K562 treated with DMSO at 1 percent for 4 hours (cell line): ENCODE data around the gene RHBDD2. TPM values are rescaled to one million over a fixed set of nuclear protein-coding genes. Genes with fewer than 3 reads are reported as not detected.

Experiments
- total RNA-seq: library from RNA; unstranded; fragments of 300-600 nt; gene quantifications from 2 replicates; pipeline ENCODE4 v1.2.3, GENCODE V29; 2022; ENCODE audit not compliant: insufficient read depth

Gene RHBDD2
- total RNA-seq, result 116 and 123 TPM in 2 replicates

DNA sequence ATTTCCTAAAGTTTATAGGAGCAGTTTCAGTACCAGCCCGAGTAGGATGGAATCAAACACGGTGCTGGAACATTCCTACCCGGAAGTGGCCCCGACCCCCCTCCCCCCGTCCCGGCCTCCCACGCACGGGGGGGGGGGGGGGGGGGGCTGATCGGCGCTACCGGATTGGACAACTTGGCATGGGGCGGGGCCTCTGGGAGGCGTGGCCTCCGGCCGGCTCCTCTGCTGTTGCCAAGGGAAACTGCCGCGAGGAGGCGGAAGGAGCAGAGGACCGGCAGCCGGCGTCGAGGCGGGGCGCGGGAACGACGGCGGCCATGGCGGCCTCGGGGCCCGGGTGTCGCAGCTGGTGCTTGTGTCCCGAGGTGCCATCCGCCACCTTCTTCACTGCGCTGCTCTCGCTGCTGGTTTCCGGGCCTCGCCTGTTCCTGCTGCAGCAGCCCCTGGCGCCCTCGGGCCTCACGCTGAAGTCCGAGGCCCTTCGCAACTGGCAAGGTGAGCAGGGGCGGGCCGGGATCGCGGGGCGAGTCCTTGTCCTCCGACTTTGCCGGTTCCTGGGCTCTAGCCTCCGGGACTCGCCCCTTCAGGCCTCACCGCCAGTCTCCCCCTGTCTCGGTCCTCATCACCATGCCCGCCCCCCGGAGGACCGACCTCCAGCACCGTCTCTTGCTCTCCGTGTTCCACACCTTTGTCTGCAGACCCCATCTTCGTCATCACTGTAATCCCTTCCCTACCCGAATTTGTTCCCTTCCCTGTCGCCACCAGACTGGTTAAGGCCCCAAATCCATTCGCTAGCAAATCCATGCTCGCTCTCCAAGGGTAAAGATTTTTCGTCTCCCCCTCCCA is at the start of gene RHBDD2:
Gene RHBDD2, plus strand, starts transcription at position 266 of the 843 bp plus-strand sequence. Its CDS starts 49 bp downstream, at position 315.

GRCh38 chr7:75914655-75915415 is 36.0 kb downstream of the RHBDD2 start, which contains the start of gene POR:
Gene POR, plus strand, starts transcription at chr7:75915155. Its CDS starts 38,847 bp downstream, at chr7:75954002.

Other genes starting within 250 kb of the RHBDD2 start
- gene HIP1, start 140.1 kb upstream of the RHBDD2 start, total RNA-seq, result 20.1 and 20.8 TPM in 2 replicates
- gene CCL26, start 106.8 kb upstream of the RHBDD2 start, total RNA-seq, result 3.6 TPM in 1 of 2 replicates, not detected in the other
- 3.5 TPM in 1 of 2 replicates, not detected in the other for gene CCL24, start 65.2 kb upstream of the RHBDD2 start, total RNA-seq
- 162 and 201 TPM in 2 replicates for gene POR, start 36.1 kb downstream of the RHBDD2 start, total RNA-seq
- gene TMEM120A, start 115.6 kb downstream of the RHBDD2 start, total RNA-seq, result 54.0 and 57.3 TPM in 2 replicates
- 58.9 and 59.6 TPM in 2 replicates for gene STYXL1, start 169.0 kb downstream of the RHBDD2 start, total RNA-seq
- 357 and 369 TPM in 2 replicates for gene MDH2, start 169.1 kb downstream of the RHBDD2 start, total RNA-seq